ENCODE results near the gene CHTF8. TPM values are rescaled to one million over a fixed set of nuclear protein-coding genes. Genes with fewer than 3 reads are reported as not detected.

CHTF8 gene
- total and polyA plus RNA-seq, 10 of the 15 experiments (the other 5 are each of a cell fraction or from before 2014, with no cell fraction given), result 18.5 to 159 (median 102) TPM

DNA sequence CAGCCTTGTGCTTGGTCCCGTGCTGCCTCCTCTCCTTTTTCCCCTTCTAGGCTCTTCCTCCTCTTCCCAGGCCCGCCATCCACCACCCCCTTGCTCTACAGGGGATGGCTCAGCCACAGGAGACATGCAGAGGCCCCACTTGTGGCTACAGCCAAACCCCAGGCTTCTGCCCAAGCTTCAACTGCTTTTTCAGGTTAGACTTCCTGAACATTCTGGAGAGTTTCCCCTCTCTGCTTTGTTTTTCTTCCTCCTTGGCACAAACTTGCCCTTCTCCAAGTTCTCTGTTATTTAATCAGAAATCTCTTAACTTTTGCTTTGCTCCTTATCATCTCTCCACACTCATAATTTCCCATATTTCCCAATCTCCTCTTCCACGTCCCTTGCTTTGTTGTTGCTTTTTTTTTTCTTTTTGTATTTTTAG, 45.2 kb downstream of the CHTF8 start:
- Histone ChIP-seq H3K79me2 (ENCODE audit: control insufficient read depth, insufficient read depth, low read length) (no peaks in the 10 kb centered on the region), H3K4me3 (no peak overlapping the region), H3K4me1 (ENCODE audit: control insufficient read depth, insufficient read depth, low read length) (peaks cover 10% of the 10 kb centered on the region), H4K20me1 (ENCODE audit: control insufficient read depth, insufficient read depth) (no peaks in the 10 kb centered on the region), H3K27ac (ENCODE audit: control insufficient read depth, insufficient read depth) (no peak overlapping the region), H3K4me2 (ENCODE audit: control insufficient read depth, insufficient read depth) (no peak overlapping the region), H3K9ac (ENCODE audit: control insufficient read depth, insufficient read depth, low read length) (no peak overlapping the region), H3K9me3 (replicated peaks; ENCODE audit: control insufficient read depth, insufficient read depth, low read length) (no peaks in the 10 kb centered on the region), H2AFZ (ENCODE audit: control insufficient read depth, low read depth, low read length) (no peak overlapping the region), H3K27me3 (replicated peaks in 1 of 2; ENCODE audit: control insufficient read depth in 2 of 2, insufficient read depth in 2 of 2, low read length in 1 of 2) (no peaks in the 10 kb centered on the region), H3K36me3 (ENCODE audit: control insufficient read depth in 2 of 2, insufficient read depth in 2 of 2, low read length in 1 of 2) (no peaks in the 10 kb centered on the region; a peak in 1 of 4 replicates)
- DNase-seq (ENCODE audit: low read depth, low spot score) (no peak), FAIRE-seq (no peak), ATAC-seq (no peak)
- SMC1A ChIA-PET (ENCODE audit: uncharacterized antibody, unreplicated experiment), result no interaction called here
- intact Hi-C loops (cut with micrococcal nuclease; ENCODE audit: unreplicated experiment), result no loop called here
- in situ Hi-C loops (cut with MboI), result no loop called here
- no peak for TF ChIP-seq SPI1 (IDR thresholded peaks at IDR 0.05; ENCODE audit: borderline replicate concordance, insufficient read depth, low read depth, low read length)
- CTCF ChIA-PET, result no interaction called here
- RAD21 ChIA-PET (ENCODE audit: unreplicated experiment), result no interaction called here
- no TSS peak for BruUV-seq (replicated peaks)
- WGBS (ENCODE audit: insufficient coverage, insufficient replicate concordance, low lambda C conversion rate, missing lambda C conversion rate), result 81% methylated on average over 3 of the region's 3 CpGs
- POLR2A ChIA-PET, result interaction anchor here (0.6 kb wide), 1 partner anchor 24 kb away, joined by 3 read pairs; no protein-coding TSS in a partner anchor

DNA sequence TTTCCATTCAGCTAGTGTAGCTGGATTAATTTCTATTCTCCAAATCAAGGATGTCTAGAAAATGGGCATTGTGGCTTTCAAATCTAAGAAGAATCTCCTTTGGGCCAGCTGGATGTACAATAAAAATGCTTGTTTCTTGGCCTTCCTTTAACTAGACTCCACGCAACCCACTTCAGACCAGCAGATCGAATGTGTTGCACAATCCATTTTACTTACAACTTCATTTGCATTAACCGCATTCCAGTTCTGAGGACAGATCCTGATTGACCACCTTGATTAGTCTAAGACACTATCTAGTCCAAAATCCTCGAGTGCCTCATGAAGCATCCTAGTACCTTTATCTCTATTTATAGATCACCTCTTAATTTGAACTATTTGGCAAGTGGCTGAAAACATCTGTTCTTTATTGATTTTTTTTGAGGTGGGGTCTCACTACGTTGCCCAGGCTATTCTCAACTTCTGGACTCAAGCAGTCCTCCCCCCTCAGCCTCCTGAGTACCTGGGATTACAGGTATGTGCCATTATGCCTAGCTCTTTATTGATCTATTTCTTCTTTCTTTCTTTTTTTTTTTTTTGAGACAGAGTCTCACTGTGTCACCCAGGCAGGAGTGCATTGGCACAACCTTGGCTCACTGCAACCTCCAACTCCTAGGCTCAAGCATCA, 47.2 kb downstream of the CHTF8 start:
- in situ Hi-C loops (cut with MboI) (no loop called here), intact Hi-C loops (cut with micrococcal nuclease; ENCODE audit: unreplicated experiment) (no loop called here)
- Histone ChIP-seq H3K36me3 (ENCODE audit: control insufficient read depth in 2 of 2, insufficient read depth in 2 of 2, low read length in 1 of 2) (no peaks in the 10 kb centered on the region; a peak in 1 of 4 replicates), H3K4me2 (ENCODE audit: control insufficient read depth, insufficient read depth) (no peak overlapping the region), H3K9ac (ENCODE audit: control insufficient read depth, insufficient read depth, low read length) (no peak overlapping the region), H3K79me2 (ENCODE audit: control insufficient read depth, insufficient read depth, low read length) (no peaks in the 10 kb centered on the region), H4K20me1 (ENCODE audit: control insufficient read depth, insufficient read depth) (no peaks in the 10 kb centered on the region), H3K9me3 (replicated peaks; ENCODE audit: control insufficient read depth, insufficient read depth, low read length) (no peaks in the 10 kb centered on the region), H2AFZ (ENCODE audit: control insufficient read depth, low read depth, low read length) (no peak overlapping the region), H3K27ac (ENCODE audit: control insufficient read depth, insufficient read depth) (no peak overlapping the region), H3K27me3 (replicated peaks in 1 of 2; ENCODE audit: control insufficient read depth in 2 of 2, insufficient read depth in 2 of 2, low read length in 1 of 2) (no peaks in the 10 kb centered on the region), H3K4me3 (no peak overlapping the region), H3K4me1 (ENCODE audit: control insufficient read depth, insufficient read depth, low read length) (peaks cover 10% of the 10 kb centered on the region)
- 94% methylated on average over 5 of the region's 5 CpGs for WGBS (ENCODE audit: insufficient coverage, insufficient replicate concordance, low lambda C conversion rate, missing lambda C conversion rate)
- ATAC-seq (no peak), DNase-seq (ENCODE audit: low read depth, low spot score) (no peak), FAIRE-seq (no peak)
- ChIA-PET RAD21 (ENCODE audit: unreplicated experiment) (interaction anchor here (0.5 kb wide), 1 partner anchor 31 kb away, joined by 3 read pairs; no protein-coding TSS in a partner anchor), CTCF (interaction anchor here (0.6 to 2.5 kb wide), 3 partner anchors 8 to 28 kb away, joined by 3 to 7 read pairs (median 4); no protein-coding TSS in a partner anchor), SMC1A (ENCODE audit: uncharacterized antibody, unreplicated experiment) (interaction anchor here (2.1 kb wide), 1 partner anchor 15 kb away, joined by 5 read pairs; no protein-coding TSS in a partner anchor), POLR2A (no interaction called here)
- BruUV-seq (replicated peaks), result no TSS peak
- TF ChIP-seq CREB1 (IDR thresholded peaks at IDR 0.05; ENCODE audit: low read depth) (no peak), STAT1 (conservative IDR thresholded peaks at IDR 0.05) (no peak), SMARCA5 (IDR thresholded peaks at IDR 0.05) (no peak), TCF12 (IDR thresholded peaks at IDR 0.05; ENCODE audit: low read depth, low read length) (no peak), ZNF622 (IDR thresholded peaks at IDR 0.05) (no peak), WRNIP1 (IDR thresholded peaks at IDR 0.05; ENCODE audit: borderline replicate concordance, low read depth, low read length) (no peak), BCL11A (IDR thresholded peaks at IDR 0.05; ENCODE audit: low read depth, low read length) (no peak), CREM (IDR thresholded peaks at IDR 0.05; ENCODE audit: low read depth) (no peak), MXI1 (IDR thresholded peaks at IDR 0.05; ENCODE audit: low read depth, low read length) (no peak), MTA3 (IDR thresholded peaks at IDR 0.05; ENCODE audit: borderline replicate concordance, low read length) (no peak)
- TF ChIP-seq, protein P1, sequence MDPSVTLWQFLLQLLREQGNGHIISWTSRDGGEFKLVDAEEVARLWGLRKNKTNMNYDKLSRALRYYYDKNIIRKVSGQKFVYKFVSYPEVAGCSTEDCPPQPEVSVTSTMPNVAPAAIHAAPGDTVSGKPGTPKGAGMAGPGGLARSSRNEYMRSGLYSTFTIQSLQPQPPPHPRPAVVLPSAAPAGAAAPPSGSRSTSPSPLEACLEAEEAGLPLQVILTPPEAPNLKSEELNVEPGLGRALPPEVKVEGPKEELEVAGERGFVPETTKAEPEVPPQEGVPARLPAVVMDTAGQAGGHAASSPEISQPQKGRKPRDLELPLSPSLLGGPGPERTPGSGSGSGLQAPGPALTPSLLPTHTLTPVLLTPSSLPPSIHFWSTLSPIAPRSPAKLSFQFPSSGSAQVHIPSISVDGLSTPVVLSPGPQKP (IDR thresholded peaks at IDR 0.05; ENCODE audit: low read depth, low read length), result no peak
- TF ChIP-seq, protein P2, sequence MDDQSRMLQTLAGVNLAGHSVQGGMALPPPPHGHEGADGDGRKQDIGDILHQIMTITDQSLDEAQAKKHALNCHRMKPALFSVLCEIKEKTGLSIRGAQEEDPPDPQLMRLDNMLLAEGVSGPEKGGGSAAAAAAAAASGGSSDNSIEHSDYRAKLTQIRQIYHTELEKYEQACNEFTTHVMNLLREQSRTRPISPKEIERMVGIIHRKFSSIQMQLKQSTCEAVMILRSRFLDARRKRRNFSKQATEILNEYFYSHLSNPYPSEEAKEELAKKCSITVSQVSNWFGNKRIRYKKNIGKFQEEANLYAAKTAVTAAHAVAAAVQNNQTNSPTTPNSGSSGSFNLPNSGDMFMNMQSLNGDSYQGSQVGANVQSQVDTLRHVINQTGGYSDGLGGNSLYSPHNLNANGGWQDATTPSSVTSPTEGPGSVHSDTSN (IDR thresholded peaks at IDR 0.05; ENCODE audit: insufficient replicate concordance, low read depth, low read length), result no peak
- TF ChIP-seq, protein P3, sequence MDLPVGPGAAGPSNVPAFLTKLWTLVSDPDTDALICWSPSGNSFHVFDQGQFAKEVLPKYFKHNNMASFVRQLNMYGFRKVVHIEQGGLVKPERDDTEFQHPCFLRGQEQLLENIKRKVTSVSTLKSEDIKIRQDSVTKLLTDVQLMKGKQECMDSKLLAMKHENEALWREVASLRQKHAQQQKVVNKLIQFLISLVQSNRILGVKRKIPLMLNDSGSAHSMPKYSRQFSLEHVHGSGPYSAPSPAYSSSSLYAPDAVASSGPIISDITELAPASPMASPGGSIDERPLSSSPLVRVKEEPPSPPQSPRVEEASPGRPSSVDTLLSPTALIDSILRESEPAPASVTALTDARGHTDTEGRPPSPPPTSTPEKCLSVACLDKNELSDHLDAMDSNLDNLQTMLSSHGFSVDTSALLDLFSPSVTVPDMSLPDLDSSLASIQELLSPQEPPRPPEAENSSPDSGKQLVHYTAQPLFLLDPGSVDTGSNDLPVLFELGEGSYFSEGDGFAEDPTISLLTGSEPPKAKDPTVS (IDR thresholded peaks at IDR 0.05; ENCODE audit: low read depth, low read length), result no peak

Measured in GM12878 (cell line).